ENCODE results near the gene TTC21A.

DNA sequence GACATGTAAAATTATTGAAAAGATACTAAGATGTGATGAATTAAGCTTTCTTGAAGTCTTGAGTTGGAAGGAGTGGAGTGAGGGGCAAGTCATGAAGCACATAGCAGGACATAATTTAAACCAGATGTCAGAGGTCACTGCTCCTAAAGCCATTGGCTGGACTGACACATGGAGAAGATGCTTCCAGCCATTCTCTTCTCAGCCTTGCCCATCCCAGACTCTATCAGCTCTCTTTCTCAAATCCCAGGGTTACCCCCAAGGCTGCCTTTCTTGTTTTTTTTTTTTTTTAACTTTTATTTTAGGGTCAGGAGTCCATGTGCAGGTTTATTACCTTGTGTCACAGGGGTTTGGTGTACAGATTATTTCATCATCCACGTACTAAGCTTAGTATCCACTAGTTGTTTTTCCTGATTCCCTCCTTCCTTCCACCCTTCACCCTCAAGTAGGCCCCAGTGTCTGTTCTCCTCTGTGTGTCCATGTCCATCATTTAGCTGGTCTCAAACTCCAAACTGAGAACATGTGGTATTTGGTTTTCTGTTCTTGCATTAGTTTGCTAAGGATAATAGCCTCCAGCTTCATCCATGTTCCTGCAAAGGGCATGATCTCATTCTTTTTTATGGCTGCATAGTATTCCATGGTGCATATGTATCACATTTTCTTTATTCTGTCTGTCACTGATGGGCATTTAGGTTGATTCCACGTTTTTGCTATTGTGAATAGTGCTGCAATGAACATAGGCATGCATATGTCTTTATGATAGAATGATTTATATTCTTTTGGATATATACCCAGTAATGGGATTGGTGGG lies 66.0 kb downstream of the TTC21A start:
- TF ChIP-seq POLR2AphosphoS5 (IDR thresholded peaks at IDR 0.05; ENCODE audit: low read depth, low read length) (no peak), YY1 (IDR thresholded peaks at IDR 0.05; ENCODE audit: extremely low read depth, insufficient replicate concordance, low read depth, low read length) (no peak), JUND (IDR thresholded peaks at IDR 0.05) (no peak), POLR2A (IDR thresholded peaks at IDR 0.05; ENCODE audit: borderline replicate concordance, extremely low read depth, insufficient read depth, insufficient read length) (no peak)
- TF ChIP-seq, protein P1, sequence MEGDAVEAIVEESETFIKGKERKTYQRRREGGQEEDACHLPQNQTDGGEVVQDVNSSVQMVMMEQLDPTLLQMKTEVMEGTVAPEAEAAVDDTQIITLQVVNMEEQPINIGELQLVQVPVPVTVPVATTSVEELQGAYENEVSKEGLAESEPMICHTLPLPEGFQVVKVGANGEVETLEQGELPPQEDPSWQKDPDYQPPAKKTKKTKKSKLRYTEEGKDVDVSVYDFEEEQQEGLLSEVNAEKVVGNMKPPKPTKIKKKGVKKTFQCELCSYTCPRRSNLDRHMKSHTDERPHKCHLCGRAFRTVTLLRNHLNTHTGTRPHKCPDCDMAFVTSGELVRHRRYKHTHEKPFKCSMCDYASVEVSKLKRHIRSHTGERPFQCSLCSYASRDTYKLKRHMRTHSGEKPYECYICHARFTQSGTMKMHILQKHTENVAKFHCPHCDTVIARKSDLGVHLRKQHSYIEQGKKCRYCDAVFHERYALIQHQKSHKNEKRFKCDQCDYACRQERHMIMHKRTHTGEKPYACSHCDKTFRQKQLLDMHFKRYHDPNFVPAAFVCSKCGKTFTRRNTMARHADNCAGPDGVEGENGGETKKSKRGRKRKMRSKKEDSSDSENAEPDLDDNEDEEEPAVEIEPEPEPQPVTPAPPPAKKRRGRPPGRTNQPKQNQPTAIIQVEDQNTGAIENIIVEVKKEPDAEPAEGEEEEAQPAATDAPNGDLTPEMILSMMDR (IDR thresholded peaks at IDR 0.05 in 2 of 3, conservative IDR thresholded peaks at IDR 0.05 in 1 of 3; ENCODE audit: borderline replicate concordance in 1 of 3, insufficient read depth in 1 of 3, low read depth in 2 of 3, low read length in 2 of 3) = no peak
- TF ChIP-seq, protein P2, sequence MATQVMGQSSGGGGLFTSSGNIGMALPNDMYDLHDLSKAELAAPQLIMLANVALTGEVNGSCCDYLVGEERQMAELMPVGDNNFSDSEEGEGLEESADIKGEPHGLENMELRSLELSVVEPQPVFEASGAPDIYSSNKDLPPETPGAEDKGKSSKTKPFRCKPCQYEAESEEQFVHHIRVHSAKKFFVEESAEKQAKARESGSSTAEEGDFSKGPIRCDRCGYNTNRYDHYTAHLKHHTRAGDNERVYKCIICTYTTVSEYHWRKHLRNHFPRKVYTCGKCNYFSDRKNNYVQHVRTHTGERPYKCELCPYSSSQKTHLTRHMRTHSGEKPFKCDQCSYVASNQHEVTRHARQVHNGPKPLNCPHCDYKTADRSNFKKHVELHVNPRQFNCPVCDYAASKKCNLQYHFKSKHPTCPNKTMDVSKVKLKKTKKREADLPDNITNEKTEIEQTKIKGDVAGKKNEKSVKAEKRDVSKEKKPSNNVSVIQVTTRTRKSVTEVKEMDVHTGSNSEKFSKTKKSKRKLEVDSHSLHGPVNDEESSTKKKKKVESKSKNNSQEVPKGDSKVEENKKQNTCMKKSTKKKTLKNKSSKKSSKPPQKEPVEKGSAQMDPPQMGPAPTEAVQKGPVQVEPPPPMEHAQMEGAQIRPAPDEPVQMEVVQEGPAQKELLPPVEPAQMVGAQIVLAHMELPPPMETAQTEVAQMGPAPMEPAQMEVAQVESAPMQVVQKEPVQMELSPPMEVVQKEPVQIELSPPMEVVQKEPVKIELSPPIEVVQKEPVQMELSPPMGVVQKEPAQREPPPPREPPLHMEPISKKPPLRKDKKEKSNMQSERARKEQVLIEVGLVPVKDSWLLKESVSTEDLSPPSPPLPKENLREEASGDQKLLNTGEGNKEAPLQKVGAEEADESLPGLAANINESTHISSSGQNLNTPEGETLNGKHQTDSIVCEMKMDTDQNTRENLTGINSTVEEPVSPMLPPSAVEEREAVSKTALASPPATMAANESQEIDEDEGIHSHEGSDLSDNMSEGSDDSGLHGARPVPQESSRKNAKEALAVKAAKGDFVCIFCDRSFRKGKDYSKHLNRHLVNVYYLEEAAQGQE (IDR thresholded peaks at IDR 0.05; ENCODE audit: low read depth) = no peak

Measured in HCT116 (cell line).